ENCODE data around the gene OGFOD1. TPM values are rescaled to one million over a fixed set of nuclear protein-coding genes. Genes with fewer than 3 reads are reported as not detected.

Gene OGFOD1
- total RNA-seq, 1 experiment from 2014 or later = 35.8 TPM

GRCh38 chr16:56475201-56475600 lies 23.8 kb downstream of the OGFOD1 start:
- ChIA-PET CTCF (no interaction called here), POLR2A (no interaction called here)
- no peak overlapping the region for H3K4me3 ChIP-seq (ENCODE audit: low read depth in 2 of 2, low read length in 2 of 2)
- DNase-seq (ENCODE audit: low read depth, low spot score) (no peak), ATAC-seq (no peak)
- no peak overlapping the region for H3K27ac ChIP-seq (ENCODE audit: low read length)
- no peak for TF ChIP-seq POLR2AphosphoS5 (IDR thresholded peaks at IDR 0.05; ENCODE audit: low read depth, low read length)
- no peak for TF ChIP-seq SIN3A (IDR thresholded peaks at IDR 0.05; ENCODE audit: borderline replicate concordance, insufficient read depth, low read depth, low read length)
- no peak for TF ChIP-seq TCF7L2 (IDR thresholded peaks at IDR 0.05; ENCODE audit: low read depth, low read length)
- no peak for TF ChIP-seq REST (IDR thresholded peaks at IDR 0.05; ENCODE audit: insufficient read depth in 1 of 2, low read depth in 2 of 2, low read length in 1 of 2)
- no peak for TF ChIP-seq CTCF (IDR thresholded peaks at IDR 0.05)
- H3K27me3 ChIP-seq (ENCODE audit: control insufficient read depth, insufficient read depth, low read length) = no peaks in the 10 kb centered on the region
- no TSS peak for BruUV-seq (replicated peaks)
- no peaks in the 10 kb centered on the region for H3K4me1 ChIP-seq (ENCODE audit: control insufficient read depth, insufficient read depth, low read length)
- in situ Hi-C loops (cut with HindIII; ENCODE audit: low pct_unique_long_range_greater_than_20kb, low sequenced_read_pairs) (no loop called here), intact Hi-C loops (cut with micrococcal nuclease; ENCODE audit: unreplicated experiment) (no loop called here)
- no peaks in the 10 kb centered on the region for H3K9me3 ChIP-seq (ENCODE audit: control insufficient read depth, insufficient read depth, low read depth, low read length)
- peaks cover 24% of the 10 kb centered on the region for H3K36me3 ChIP-seq (ENCODE audit: control insufficient read depth, insufficient read depth, low read length)

GRCh38 chr16:56477096-56477878 lies 25.9 kb downstream of the OGFOD1 start:
- no TSS peak for BruUV-seq (replicated peaks)
- peaks cover 14% of the 10 kb centered on the region for H3K36me3 ChIP-seq (ENCODE audit: control insufficient read depth, insufficient read depth, low read length)

More at GRCh38 chr16:56477096-56477878, 25.9 kb downstream of the OGFOD1 start:
- intact Hi-C loops (cut with micrococcal nuclease; ENCODE audit: unreplicated experiment) (no loop called here), in situ Hi-C loops (cut with HindIII; ENCODE audit: low pct_unique_long_range_greater_than_20kb, low sequenced_read_pairs) (no loop called here)
- H3K27me3 ChIP-seq (ENCODE audit: control insufficient read depth, insufficient read depth, low read length) = no peaks in the 10 kb centered on the region
- H3K27ac ChIP-seq (ENCODE audit: low read length) = no peak overlapping the region
- ChIA-PET CTCF (no interaction called here), POLR2A (no interaction called here)
- ATAC-seq (peak; percentile 63), DNase-seq (ENCODE audit: low read depth, low spot score) (peak; percentile 17)
- TF ChIP-seq TCF7L2 (IDR thresholded peaks at IDR 0.05; ENCODE audit: low read depth, low read length) = no peak
- TF ChIP-seq POLR2AphosphoS5 (IDR thresholded peaks at IDR 0.05; ENCODE audit: low read depth, low read length) = no peak
- TF ChIP-seq REST (IDR thresholded peaks at IDR 0.05; ENCODE audit: insufficient read depth in 1 of 2, low read depth in 2 of 2, low read length in 1 of 2) = no peak
- TF ChIP-seq SIN3A (IDR thresholded peaks at IDR 0.05; ENCODE audit: borderline replicate concordance, insufficient read depth, low read depth, low read length) = no peak
- TF ChIP-seq CTCF (IDR thresholded peaks at IDR 0.05) = no peak
- H3K4me3 ChIP-seq (ENCODE audit: low read depth in 2 of 2, low read length in 2 of 2) = no peak overlapping the region
- H3K4me1 ChIP-seq (ENCODE audit: control insufficient read depth, insufficient read depth, low read length) = no peaks in the 10 kb centered on the region
- no peaks in the 10 kb centered on the region for H3K9me3 ChIP-seq (ENCODE audit: control insufficient read depth, insufficient read depth, low read depth, low read length)
